NCI-H2196 (cell line): Measurements from ENCODE around the gene ZNF398.

Experiments used
- DNase-seq: peaks from one replicate; lab custom pipeline; 2025; ENCODE audit not compliant: unreplicated experiment; lab: John Stamatoyannopoulos, UW

The ZNF398 gene

GRCh38 chr7:149147752-149148653 is 750 bp downstream of the ZNF398 start:
- peak; percentile 25 for DNase-seq

- no peak for DNase-seq
Measured at GRCh38 chr7:149150981-149151380, 3.7 kb downstream of the ZNF398 start.

- DNase-seq = no peak
Measured at GRCh38 chr7:149153346-149153745, 6.1 kb downstream of the ZNF398 start.

- DNase-seq = no peak
Measured at GRCh38 chr7:149154056-149154455, 6.8 kb downstream of the ZNF398 start.

GRCh38 chr7:149156898-149157297 is 9.6 kb downstream of the ZNF398 start:
- DNase-seq = no peak

- no peak for DNase-seq
Measured at GRCh38 chr7:149161241-149161848, 14.1 kb downstream of the ZNF398 start.

GRCh38 chr7:149166142-149166541 is 18.9 kb downstream of the ZNF398 start:
- DNase-seq = no peak

GRCh38 chr7:149166630-149167352 is 19.5 kb downstream of the ZNF398 start:
- DNase-seq = no peak

- DNase-seq = no peak
Measured at GRCh38 chr7:149171892-149172533, 24.8 kb downstream of the ZNF398 start.

- DNase-seq = no peak
Measured at GRCh38 chr7:149172534-149172920, 25.3 kb downstream of the ZNF398 start.

GRCh38 chr7:149175150-149175549 is 27.9 kb downstream of the ZNF398 start:
- no peak for DNase-seq

- DNase-seq = no peak
Measured at GRCh38 chr7:149179241-149179640, 32.0 kb downstream of the ZNF398 start.

GRCh38 chr7:149180722-149181449 is 33.6 kb downstream of the ZNF398 start:
- DNase-seq = no peak

- DNase-seq = no peak
Measured at GRCh38 chr7:149181450-149181790, 34.2 kb downstream of the ZNF398 start.

- no peak for DNase-seq
Measured at GRCh38 chr7:149184274-149184673, 37.0 kb downstream of the ZNF398 start.

- DNase-seq = no peak
Measured at GRCh38 chr7:149188213-149188612, 41.0 kb downstream of the ZNF398 start.

GRCh38 chr7:149188637-149189259 is 41.5 kb downstream of the ZNF398 start:
- no peak for DNase-seq

GRCh38 chr7:149191851-149192250 is 44.6 kb downstream of the ZNF398 start:
- no peak for DNase-seq

GRCh38 chr7:149194799-149195179 is 47.5 kb downstream of the ZNF398 start:
- no peak for DNase-seq
